IPS DF 4.7 (cell line): ENCODE data around the gene KRTAP25-1.

Source experiments
- DNase-seq: peaks from one replicate; pipeline ENCODE4 v3.0.0-alpha.2; 2013; ENCODE audit warnings: low spot score; ENCODE audit errors: extremely low read depth

The KRTAP25-1 gene

DNA sequence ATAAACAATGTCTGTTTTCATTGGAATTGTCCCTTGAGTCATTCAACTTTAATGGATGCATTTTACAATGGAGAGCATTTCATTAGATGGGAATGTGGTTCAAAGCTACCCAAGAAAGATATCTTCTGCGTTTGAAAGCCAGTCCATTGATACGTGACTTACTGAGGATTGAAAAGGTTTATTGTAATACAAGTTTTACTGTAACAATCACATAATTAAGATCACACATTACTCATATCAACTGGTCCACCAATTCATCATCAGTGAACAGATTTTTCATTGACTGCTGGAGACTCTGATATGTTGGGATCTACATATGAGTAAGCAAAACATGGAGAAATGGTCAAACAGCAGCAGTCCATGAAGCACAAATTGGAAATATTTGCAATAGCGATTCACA is 39.4 kb downstream of the KRTAP25-1 start:
- DNase-seq, result no peak

DNA sequence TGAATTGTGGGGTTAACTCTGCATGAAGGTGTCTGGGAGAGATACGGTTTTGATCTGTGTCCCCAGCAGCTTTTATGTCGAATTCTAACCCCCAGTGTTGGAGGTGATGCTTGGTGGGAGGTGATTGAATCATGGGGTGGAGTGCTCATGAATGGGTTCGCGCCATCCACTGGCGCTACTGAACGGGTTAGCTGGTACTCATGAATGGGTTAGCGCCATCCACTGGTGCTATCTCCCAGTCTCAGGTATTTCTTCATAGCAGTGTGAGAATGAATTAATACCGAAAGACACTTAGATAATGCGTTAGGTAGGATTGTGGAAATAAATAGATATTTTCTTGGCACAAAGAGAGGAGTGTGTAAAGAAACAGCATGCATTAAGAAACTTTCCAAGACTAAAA is 40.5 kb downstream of the KRTAP25-1 start:
- no peak for DNase-seq

DNA sequence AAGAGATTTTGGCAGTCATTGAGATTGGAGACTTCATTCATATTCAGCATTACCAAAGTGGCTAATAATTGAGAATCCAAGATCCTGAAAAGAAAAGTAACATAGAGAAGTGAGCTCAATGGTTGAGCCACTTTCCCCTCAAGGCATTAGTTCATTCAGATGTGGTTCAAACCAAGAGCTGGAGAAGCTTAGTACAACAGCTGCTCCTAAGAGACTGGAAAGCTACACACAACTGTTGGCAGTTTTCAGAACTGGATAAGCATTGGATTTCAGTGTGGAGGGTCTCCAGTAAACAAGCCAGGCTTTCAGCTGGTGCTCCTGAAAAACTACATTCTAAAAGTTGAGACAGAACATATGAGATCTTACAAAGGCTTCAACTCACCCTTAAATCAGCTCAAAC is 44.3 kb downstream of the KRTAP25-1 start:
- no peak for DNase-seq

DNA sequence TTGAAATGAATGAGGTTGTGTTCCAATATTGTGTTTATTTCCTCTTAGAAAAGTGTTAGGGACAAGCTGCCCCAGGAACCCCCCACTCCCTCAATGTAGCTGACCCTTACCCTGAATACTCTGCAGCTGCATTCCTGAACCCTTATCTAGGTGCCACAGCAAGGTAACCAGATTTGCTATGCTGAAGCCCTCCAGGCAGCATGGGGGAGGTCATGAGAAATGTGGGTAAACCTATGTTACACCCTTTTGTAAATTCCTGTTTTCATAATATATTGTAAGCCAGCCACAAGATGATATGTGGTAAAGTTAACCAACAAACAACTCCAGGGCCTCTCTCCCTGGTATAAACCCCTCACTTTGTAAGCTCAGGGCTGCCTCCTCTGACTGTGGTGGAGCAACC is 45.6 kb downstream of the KRTAP25-1 start:
- DNase-seq, result no peak

DNA sequence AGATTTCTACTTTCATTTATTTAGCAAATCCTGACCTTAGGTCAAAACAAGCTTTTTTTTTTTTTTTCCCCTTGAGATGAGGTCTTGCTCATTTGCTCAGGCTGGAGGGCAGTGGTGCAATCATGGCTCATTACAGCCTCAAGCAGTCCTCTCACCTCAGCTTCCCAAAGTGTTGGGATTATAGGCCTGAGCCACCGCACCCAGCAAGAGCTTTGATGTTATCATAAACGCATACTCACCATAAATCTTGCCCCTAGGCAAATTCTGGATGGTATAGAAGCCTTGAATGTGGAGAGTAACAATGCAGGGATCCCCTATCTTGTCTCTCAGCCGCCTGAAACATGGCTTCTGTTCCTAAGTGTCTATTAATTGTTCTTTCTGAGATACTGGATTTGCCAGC is 48.7 kb downstream of the KRTAP25-1 start:
- no peak for DNase-seq
